ENCODE data around the gene CELA2A.
A peak's percentile ranks its signal among the peaks of the same experiment; 100 is the strongest.

The CELA2A gene

GRCh38 chr1:15456313-15456954 lies at the start of gene CELA2A:
TSS of gene CELA2A (plus strand) at chr1:15456732. CDS start at chr1:15456754, 22 bp downstream.
- H3K9ac ChIP-seq (ENCODE audit: insufficient read length, low read depth), result no peak within 1 kb of the TSS

GRCh38 chr1:15407580-15407979 lies 49.0 kb upstream of the CELA2A start:
- Histone ChIP-seq H3K4me1 (ENCODE audit: insufficient read depth, insufficient read length) (peaks cover 10% of the 10 kb centered on the region), H3K27me3 (ENCODE audit: insufficient read depth, insufficient read length) (peaks cover 22% of the 10 kb centered on the region), H3K4me3 (ENCODE audit: insufficient read length, low read depth) (no peak overlapping the region), H3K9ac (ENCODE audit: insufficient read length, low read depth) (no peak overlapping the region), H3K9me3 (ENCODE audit: insufficient read depth, low read length) (no peaks in the 10 kb centered on the region), H3K36me3 (ENCODE audit: insufficient read depth, insufficient read length, low read length) (no peaks in the 10 kb centered on the region)
- TF ChIP-seq YY1 (IDR thresholded peaks at IDR 0.05; ENCODE audit: insufficient read depth, insufficient read length) (no peak), ZNF274 (IDR thresholded peaks at IDR 0.05; ENCODE audit: low read depth, low read length) (no peak), SUZ12 (IDR thresholded peaks at IDR 0.05; ENCODE audit: extremely low read depth, insufficient read depth, insufficient read length) (no peak)
- no peak for DNase-seq (ENCODE audit: low read depth, low spot score)

More at GRCh38 chr1:15456313-15456954, at the start of gene CELA2A:
- Histone ChIP-seq H3K36me3 (ENCODE audit: insufficient read depth, insufficient read length, low read length) (no peaks in the 10 kb centered on the region), H3K4me3 (ENCODE audit: insufficient read length, low read depth) (no peak within 1 kb of the TSS), H3K9me3 (ENCODE audit: insufficient read depth, low read length) (no peaks in the 10 kb centered on the region), H3K27me3 (ENCODE audit: insufficient read depth, insufficient read length) (no peaks in the 10 kb centered on the region), H3K4me1 (ENCODE audit: insufficient read depth, insufficient read length) (no peaks in the 10 kb centered on the region)
- no peak for DNase-seq (ENCODE audit: low read depth, low spot score)
- TF ChIP-seq ZNF274 (IDR thresholded peaks at IDR 0.05; ENCODE audit: low read depth, low read length) (no peak), SUZ12 (IDR thresholded peaks at IDR 0.05; ENCODE audit: extremely low read depth, insufficient read depth, insufficient read length) (no peak), YY1 (IDR thresholded peaks at IDR 0.05; ENCODE audit: insufficient read depth, insufficient read length) (no peak)

GRCh38 chr1:15408890-15409387 lies 47.6 kb upstream of the CELA2A start:
- DNase-seq (ENCODE audit: low read depth, low spot score), result no peak
- Histone ChIP-seq H3K9ac (ENCODE audit: insufficient read length, low read depth) (peak overlapping the region; percentile 63), H3K4me3 (ENCODE audit: insufficient read length, low read depth) (peak overlapping the region; percentile 60), H3K27me3 (ENCODE audit: insufficient read depth, insufficient read length) (peaks cover 22% of the 10 kb centered on the region), H3K9me3 (ENCODE audit: insufficient read depth, low read length) (no peaks in the 10 kb centered on the region), H3K36me3 (ENCODE audit: insufficient read depth, insufficient read length, low read length) (peaks cover 3% of the 10 kb centered on the region), H3K4me1 (ENCODE audit: insufficient read depth, insufficient read length) (peaks cover 18% of the 10 kb centered on the region)
- TF ChIP-seq YY1 (IDR thresholded peaks at IDR 0.05; ENCODE audit: insufficient read depth, insufficient read length), result no peak
- no peak for TF ChIP-seq ZNF274 (IDR thresholded peaks at IDR 0.05; ENCODE audit: low read depth, low read length)
- no peak for TF ChIP-seq SUZ12 (IDR thresholded peaks at IDR 0.05; ENCODE audit: extremely low read depth, insufficient read depth, insufficient read length)

GRCh38 chr1:15409388-15410222 lies 46.9 kb upstream of the CELA2A start, which contains the start of gene EFHD2:
TSS of gene EFHD2 (plus strand) at chr1:15409888. CDS start at chr1:15409972, 84 bp downstream.
- H3K4me3 ChIP-seq (ENCODE audit: insufficient read length, low read depth), result peak within 1 kb of the TSS; percentile 60
- H3K9ac ChIP-seq (ENCODE audit: insufficient read length, low read depth), result peak within 1 kb of the TSS; percentile 77
- peaks cover 10% of the 10 kb centered on the region for H3K36me3 ChIP-seq (ENCODE audit: insufficient read depth, insufficient read length, low read length)
- no peak for DNase-seq (ENCODE audit: low read depth, low spot score)
- peaks cover 20% of the 10 kb centered on the region for H3K4me1 ChIP-seq (ENCODE audit: insufficient read depth, insufficient read length)
- TF ChIP-seq YY1 (IDR thresholded peaks at IDR 0.05; ENCODE audit: insufficient read depth, insufficient read length) (no peak), ZNF274 (IDR thresholded peaks at IDR 0.05; ENCODE audit: low read depth, low read length) (no peak), SUZ12 (IDR thresholded peaks at IDR 0.05; ENCODE audit: extremely low read depth, insufficient read depth, insufficient read length) (no peak)
- H3K9me3 ChIP-seq (ENCODE audit: insufficient read depth, low read length), result no peaks in the 10 kb centered on the region
- peaks cover 22% of the 10 kb centered on the region for H3K27me3 ChIP-seq (ENCODE audit: insufficient read depth, insufficient read length)

GRCh38 chr1:15410223-15410883 lies 46.2 kb upstream of the CELA2A start:
- Histone ChIP-seq H3K9me3 (ENCODE audit: insufficient read depth, low read length) (no peaks in the 10 kb centered on the region), H3K4me3 (ENCODE audit: insufficient read length, low read depth) (peak overlapping the region; percentile 60), H3K9ac (ENCODE audit: insufficient read length, low read depth) (peak overlapping the region; percentile 77), H3K27me3 (ENCODE audit: insufficient read depth, insufficient read length) (peaks cover 22% of the 10 kb centered on the region), H3K36me3 (ENCODE audit: insufficient read depth, insufficient read length, low read length) (peaks cover 15% of the 10 kb centered on the region), H3K4me1 (ENCODE audit: insufficient read depth, insufficient read length) (peaks cover 20% of the 10 kb centered on the region)
- DNase-seq (ENCODE audit: low read depth, low spot score), result no peak
- TF ChIP-seq YY1 (IDR thresholded peaks at IDR 0.05; ENCODE audit: insufficient read depth, insufficient read length), result no peak
- TF ChIP-seq ZNF274 (IDR thresholded peaks at IDR 0.05; ENCODE audit: low read depth, low read length), result no peak
- no peak for TF ChIP-seq SUZ12 (IDR thresholded peaks at IDR 0.05; ENCODE audit: extremely low read depth, insufficient read depth, insufficient read length)

DNA sequence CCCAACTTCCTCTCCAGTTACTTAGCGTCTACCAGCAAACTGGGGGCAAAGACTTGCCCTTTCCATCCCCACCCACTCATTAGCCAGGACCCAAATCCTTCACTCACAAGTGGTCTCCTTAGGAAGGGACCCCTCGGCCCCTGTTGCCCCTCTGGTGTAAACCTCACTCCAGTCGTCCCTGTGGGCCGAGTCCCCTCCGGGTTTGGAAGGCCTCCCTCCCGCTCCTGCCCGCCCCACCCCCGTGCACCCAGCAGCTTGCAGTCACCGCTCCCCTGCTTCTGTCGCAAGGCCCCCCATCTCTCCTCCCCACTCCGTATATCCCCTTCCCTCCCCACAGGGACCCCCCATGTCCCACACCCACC lies 45.7 kb upstream of the CELA2A start:
- Histone ChIP-seq H3K9ac (ENCODE audit: insufficient read length, low read depth) (peak overlapping the region; percentile 77), H3K4me1 (ENCODE audit: insufficient read depth, insufficient read length) (peaks cover 21% of the 10 kb centered on the region), H3K4me3 (ENCODE audit: insufficient read length, low read depth) (peak overlapping the region; percentile 60), H3K27me3 (ENCODE audit: insufficient read depth, insufficient read length) (peaks cover 22% of the 10 kb centered on the region), H3K36me3 (ENCODE audit: insufficient read depth, insufficient read length, low read length) (peaks cover 15% of the 10 kb centered on the region), H3K9me3 (ENCODE audit: insufficient read depth, low read length) (no peaks in the 10 kb centered on the region)
- TF ChIP-seq YY1 (IDR thresholded peaks at IDR 0.05; ENCODE audit: insufficient read depth, insufficient read length) (no peak), SUZ12 (IDR thresholded peaks at IDR 0.05; ENCODE audit: extremely low read depth, insufficient read depth, insufficient read length) (no peak), ZNF274 (IDR thresholded peaks at IDR 0.05; ENCODE audit: low read depth, low read length) (no peak)
- DNase-seq (ENCODE audit: low read depth, low spot score), result no peak
